ENCODE data around the gene HARS2. TPM values are rescaled to one million over a fixed set of nuclear protein-coding genes. Genes with fewer than 3 reads are reported as not detected.
"Not testable (repeated sequence)": the region's sequence is repeated elsewhere in the genome, so short reads cannot be mapped to it uniquely, and the experiment has no call there.

The HARS2 gene
- total RNA-seq, 1 experiment from 2014 or later = 36.5 TPM

DNA sequence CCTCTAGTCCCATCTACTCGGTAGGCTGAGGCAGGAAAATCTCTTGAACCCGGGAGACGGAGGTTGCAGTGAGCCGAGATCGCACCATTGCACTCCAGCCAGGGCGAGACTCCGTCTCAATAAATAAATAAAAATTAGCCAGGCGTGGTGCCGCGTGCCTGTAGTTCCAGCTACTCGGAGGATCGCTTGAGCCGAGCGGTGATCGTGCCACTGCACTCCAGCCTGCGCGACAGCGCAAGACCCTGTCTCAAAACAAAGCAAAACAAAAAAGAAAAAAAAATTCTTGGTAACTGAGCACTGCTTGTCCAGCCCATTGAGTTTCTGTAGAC lies 27.3 kb upstream of the HARS2 start:
- peak overlapping the region; percentile 86 for H3K4me3 ChIP-seq (ENCODE audit: low read depth, low read length)
- DNase-seq = no peak
- TF ChIP-seq, protein P1, sequence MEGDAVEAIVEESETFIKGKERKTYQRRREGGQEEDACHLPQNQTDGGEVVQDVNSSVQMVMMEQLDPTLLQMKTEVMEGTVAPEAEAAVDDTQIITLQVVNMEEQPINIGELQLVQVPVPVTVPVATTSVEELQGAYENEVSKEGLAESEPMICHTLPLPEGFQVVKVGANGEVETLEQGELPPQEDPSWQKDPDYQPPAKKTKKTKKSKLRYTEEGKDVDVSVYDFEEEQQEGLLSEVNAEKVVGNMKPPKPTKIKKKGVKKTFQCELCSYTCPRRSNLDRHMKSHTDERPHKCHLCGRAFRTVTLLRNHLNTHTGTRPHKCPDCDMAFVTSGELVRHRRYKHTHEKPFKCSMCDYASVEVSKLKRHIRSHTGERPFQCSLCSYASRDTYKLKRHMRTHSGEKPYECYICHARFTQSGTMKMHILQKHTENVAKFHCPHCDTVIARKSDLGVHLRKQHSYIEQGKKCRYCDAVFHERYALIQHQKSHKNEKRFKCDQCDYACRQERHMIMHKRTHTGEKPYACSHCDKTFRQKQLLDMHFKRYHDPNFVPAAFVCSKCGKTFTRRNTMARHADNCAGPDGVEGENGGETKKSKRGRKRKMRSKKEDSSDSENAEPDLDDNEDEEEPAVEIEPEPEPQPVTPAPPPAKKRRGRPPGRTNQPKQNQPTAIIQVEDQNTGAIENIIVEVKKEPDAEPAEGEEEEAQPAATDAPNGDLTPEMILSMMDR (IDR thresholded peaks at IDR 0.05; ENCODE audit: insufficient read depth in 1 of 2, low read depth in 1 of 2, low read length in 1 of 2, severe bottlenecking in 1 of 2, unreplicated experiment in 1 of 2) = no peak
- no TSS peak for BruUV-seq (replicated peaks)
- POLR2A ChIA-PET = interaction anchor here (0.6 to 1.5 kb wide), 4 partner anchors 16 to 882 kb away, joined by 5 to 32 read pairs (median 8); partner anchors contain the start of genes HARS1, HARS2, IK and NDUFA2
- intact Hi-C loops (cut with micrococcal nuclease; ENCODE audit: unreplicated experiment) = loop anchor here (1.0 to 2.0 kb wide), 5 partner anchors 17 to 291 kb away; partner anchors contain the start of genes HARS1, HARS2, IK and NDUFA2
- Mint-ChIP-seq H3K4me1 (ENCODE audit: low read depth, unreplicated experiment) (peaks cover 14% of the 10 kb centered on the region), H3K36me3 (ENCODE audit: insufficient read depth, unreplicated experiment) (peaks cover 75% of the 10 kb centered on the region), H3K27ac (ENCODE audit: unreplicated experiment) (peak overlapping the region; percentile 89), H3K4me3 (ENCODE audit: unreplicated experiment) (peak overlapping the region; percentile 98), H3K27me3 (ENCODE audit: insufficient read depth, unreplicated experiment) (no peaks in the 10 kb centered on the region), H3K9me3 (ENCODE audit: unreplicated experiment) (peaks cover 9% of the 10 kb centered on the region)
- H3K36me3 ChIP-seq (ENCODE audit: control insufficient read depth, insufficient read depth, low read length) = peaks cover 4% of the 10 kb centered on the region
- CTCF ChIA-PET = interaction anchor here (0.6 to 0.8 kb wide), 2 partner anchors 16 to 1029 kb away, joined by 3 to 9 read pairs; partner anchors contain the start of genes IK and NDUFA2
- H3K4me1 ChIP-seq = peaks cover 7% of the 10 kb centered on the region; the same call in 1 of the 2 replicates
- H3K9me3 ChIP-seq = no peaks in the 10 kb centered on the region
- no peaks in the 10 kb centered on the region for H3K27me3 ChIP-seq (replicated peaks; ENCODE audit: control insufficient read depth, insufficient read depth, low read length)

DNA sequence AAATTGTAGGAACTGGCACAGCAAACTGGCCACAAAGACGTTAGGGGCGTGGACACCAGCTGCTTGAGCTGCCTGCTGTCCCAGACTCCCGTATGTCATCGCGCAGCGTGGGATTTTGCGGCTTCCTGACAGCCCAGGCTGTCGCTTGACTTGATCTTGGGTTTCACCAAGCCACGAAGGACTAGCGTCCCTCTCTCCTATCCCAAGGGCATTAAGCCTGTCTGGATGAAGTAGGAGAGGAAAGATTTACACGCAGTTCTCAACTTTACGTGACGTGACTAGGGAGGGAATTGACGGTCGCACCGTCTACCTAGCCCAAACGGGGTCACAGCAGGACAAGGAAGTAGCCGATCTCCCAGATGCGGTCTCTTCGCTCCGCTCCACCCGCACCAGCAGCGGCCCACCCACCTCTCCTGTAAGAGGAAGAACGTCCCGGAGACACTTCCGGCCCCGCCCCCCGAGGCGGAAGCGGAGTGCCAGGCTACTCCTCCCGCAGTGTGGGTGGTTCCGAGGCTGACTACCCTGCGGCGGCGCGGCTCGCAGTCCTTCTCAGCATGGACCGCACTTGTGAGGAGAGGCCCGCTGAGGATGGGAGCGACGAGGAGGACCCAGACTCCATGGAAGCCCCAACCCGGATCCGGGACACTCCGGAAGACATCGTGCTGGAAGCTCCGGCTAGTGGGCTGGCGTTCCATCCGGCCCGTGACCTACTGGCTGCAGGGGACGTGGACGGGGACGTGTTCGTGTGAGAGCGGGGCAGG lies 26.7 kb upstream of the HARS2 start, which contains the start of gene WDR55:
TSS of gene WDR55 (plus strand) at position 546 of the 761 bp plus-strand sequence. CDS start at position 555, 9 bp downstream.
- Histone ChIP-seq H3K36me3 (ENCODE audit: control insufficient read depth, insufficient read depth, low read length) (peaks cover 4% of the 10 kb centered on the region), H3K4me3 (ENCODE audit: low read depth, low read length) (peak within 1 kb of the TSS; percentile 86), H3K4me1 (peaks cover 7% of the 10 kb centered on the region; the same call in 1 of the 2 replicates), H3K9me3 (no peaks in the 10 kb centered on the region), H3K27me3 (replicated peaks; ENCODE audit: control insufficient read depth, insufficient read depth, low read length) (no peaks in the 10 kb centered on the region)
- Mint-ChIP-seq H3K9me3 (ENCODE audit: unreplicated experiment) (peaks cover 9% of the 10 kb centered on the region), H3K27ac (ENCODE audit: unreplicated experiment) (peak within 1 kb of the TSS; percentile 89), H3K27me3 (ENCODE audit: insufficient read depth, unreplicated experiment) (no peaks in the 10 kb centered on the region), H3K4me1 (ENCODE audit: low read depth, unreplicated experiment) (peaks cover 14% of the 10 kb centered on the region), H3K36me3 (ENCODE audit: insufficient read depth, unreplicated experiment) (peaks cover 77% of the 10 kb centered on the region), H3K4me3 (ENCODE audit: unreplicated experiment) (peak within 1 kb of the TSS; percentile 98)
- ChIA-PET POLR2A (interaction anchor here (0.6 to 1.5 kb wide), 5 partner anchors 17 to 117 kb away, joined by 4 to 32 read pairs (median 6); partner anchors contain the start of genes EIF4EBP3, HARS1, HARS2 and IK), CTCF (interaction anchor here (0.8 to 1.1 kb wide), 2 partner anchors 17 to 54 kb away, joined by 3 read pairs; partner anchors contain the start of genes IK and NDUFA2)
- BruUV-seq (replicated peaks) = TSS peak; percentile 85
- DNase-seq = peak; percentile 97
- TF ChIP-seq, protein P1 (IDR thresholded peaks at IDR 0.05; ENCODE audit: insufficient read depth in 1 of 2, low read depth in 1 of 2, low read length in 1 of 2, severe bottlenecking in 1 of 2, unreplicated experiment in 1 of 2) = no peak
- intact Hi-C loops (cut with micrococcal nuclease; ENCODE audit: unreplicated experiment) = loop anchor here (1.0 to 2.0 kb wide), 5 partner anchors 17 to 292 kb away; partner anchors contain the start of genes HARS1, HARS2, IK and NDUFA2

DNA sequence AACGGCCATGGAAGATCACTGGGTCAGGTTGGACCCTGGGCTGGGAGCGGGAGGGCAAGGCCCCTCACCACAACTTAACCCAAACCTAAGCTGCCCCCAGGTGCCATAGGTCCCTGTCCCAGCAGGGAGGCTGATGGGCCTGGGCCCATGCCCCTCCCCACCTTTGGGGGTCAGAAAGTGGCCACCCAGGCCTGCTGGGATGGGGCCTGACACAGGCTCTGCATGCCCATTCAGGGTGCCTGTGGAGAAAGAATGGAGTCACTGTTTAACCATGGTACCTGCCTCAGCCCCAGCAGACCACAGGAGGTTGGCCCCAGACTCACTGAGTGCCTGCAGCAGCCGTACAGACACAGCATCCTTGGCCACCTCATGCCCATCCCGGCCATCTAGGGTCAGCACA lies 20.2 kb upstream of the HARS2 start:
- H3K36me3 ChIP-seq (ENCODE audit: control insufficient read depth, insufficient read depth, low read length); intact Hi-C loops (cut with micrococcal nuclease; ENCODE audit: unreplicated experiment); H3K4me1 Mint-ChIP-seq (ENCODE audit: low read depth, unreplicated experiment); H3K4me1 ChIP-seq; H3K27me3 ChIP-seq (replicated peaks; ENCODE audit: control insufficient read depth, insufficient read depth, low read length); H3K4me3 Mint-ChIP-seq (ENCODE audit: unreplicated experiment); DNase-seq; POLR2A ChIA-PET; H3K9me3 Mint-ChIP-seq (ENCODE audit: unreplicated experiment); H3K4me3 ChIP-seq (ENCODE audit: low read depth, low read length); BruUV-seq (replicated peaks); H3K27ac Mint-ChIP-seq (ENCODE audit: unreplicated experiment); H3K27me3 Mint-ChIP-seq (ENCODE audit: insufficient read depth, unreplicated experiment); CTCF ChIA-PET; H3K9me3 ChIP-seq: not testable (repeated sequence)
- H3K36me3 Mint-ChIP-seq (ENCODE audit: insufficient read depth, unreplicated experiment) = peaks cover 73% of the 10 kb centered on the region
